HG02943 (cell line): ENCODE results near the gene SLCO6A1.
"Not testable (repeated sequence)": the region's sequence is repeated elsewhere in the genome, so short reads cannot be mapped to it uniquely, and the experiment has no call there.

Experiments used
- ATAC-seq: cut with Tn5 transposase; IDR thresholded peaks from one replicate; pipeline ENCODE4 v1.9.1; 2021; ENCODE audit warnings: mild to moderate bottlenecking, low read depth, moderate library complexity; ENCODE audit not compliant: unreplicated experiment

SLCO6A1 gene

GRCh38 chr5:102498271-102499034 is at the start of gene SLCO6A1:
TSS of gene SLCO6A1 (minus strand) at chr5:102499001. CDS start at chr5:102498844, 157 bp downstream.
- ATAC-seq, result no peak

DNA sequence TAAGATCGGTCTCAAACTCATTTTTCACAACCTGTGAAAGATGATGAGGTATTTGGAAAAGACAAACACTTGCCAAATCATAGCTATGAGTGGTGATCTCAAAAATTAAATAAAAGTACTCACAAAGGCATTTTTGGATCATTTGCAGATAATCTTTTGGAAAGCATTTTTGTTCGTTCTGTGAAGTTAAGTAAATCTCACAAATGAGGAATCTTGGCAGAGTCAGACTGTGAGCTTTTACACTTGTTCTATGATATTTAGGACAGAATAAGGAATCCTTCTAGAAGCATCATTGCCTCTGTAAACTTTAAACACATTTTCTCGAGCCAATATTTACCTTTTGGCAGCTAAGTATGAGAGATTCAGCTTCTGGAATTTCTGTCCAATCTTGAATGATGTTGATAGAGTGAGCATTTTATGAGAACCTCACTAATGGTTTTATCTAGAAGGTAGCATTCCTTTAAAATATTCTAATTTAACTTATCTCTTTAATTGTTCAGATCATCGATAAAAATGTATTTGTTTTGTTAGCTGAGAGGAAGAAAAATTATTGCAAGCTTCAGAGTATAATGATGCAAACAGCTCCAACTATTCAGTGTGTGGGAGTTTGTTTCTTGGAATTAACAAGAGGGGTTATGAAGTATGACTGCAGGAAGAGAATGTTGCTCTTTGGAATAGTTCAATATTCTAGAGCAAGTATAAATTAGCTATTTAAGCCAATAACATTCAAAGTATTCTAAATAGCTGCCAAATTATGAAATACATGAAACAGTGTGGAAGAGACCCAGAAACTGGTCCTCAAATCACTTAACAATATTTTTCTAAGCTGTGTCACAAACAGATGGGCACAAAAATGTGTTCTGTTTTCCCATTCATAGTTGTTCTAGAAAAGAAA is 48.6 kb upstream of the SLCO6A1 start:
- no peak for ATAC-seq

DNA sequence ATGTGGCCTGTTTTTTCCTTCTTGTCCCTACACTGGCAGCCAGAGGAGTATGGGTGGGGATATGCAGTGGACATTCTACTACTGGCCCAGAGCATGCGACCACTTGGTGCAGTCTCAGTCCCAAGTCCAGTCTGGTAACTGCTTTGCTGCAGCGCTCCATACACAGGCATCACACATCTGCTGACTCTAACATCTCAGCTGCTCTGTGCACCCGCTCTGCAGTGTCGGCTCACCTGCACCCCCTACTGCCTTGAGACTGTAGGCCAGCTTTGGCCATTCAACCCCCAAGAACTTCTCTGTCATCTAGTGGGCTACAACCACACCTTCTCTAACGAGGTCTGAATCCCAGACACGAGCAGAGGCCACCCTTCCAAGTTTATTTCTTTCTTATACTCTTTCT is 46.4 kb upstream of the SLCO6A1 start:
- peak; percentile 68 for ATAC-seq

DNA sequence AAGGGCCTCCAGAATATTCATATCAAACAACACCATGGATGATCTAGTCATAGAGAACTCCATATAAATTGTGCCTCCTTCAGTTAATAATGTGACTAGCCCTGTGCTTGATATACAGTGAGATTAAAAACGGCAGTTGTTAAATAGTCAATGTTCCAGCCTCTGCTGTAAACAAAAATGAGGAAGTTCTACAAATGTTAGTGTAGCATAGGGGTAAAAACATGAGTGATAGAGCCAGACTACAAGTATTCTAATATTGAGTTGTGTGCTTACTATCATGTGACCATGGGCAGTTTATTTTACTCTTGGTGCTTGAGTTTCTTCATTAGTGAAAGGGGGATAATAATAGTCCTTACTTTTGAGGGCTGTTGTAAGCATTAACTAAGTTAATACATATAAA is 43.3 kb upstream of the SLCO6A1 start:
- ATAC-seq, result no peak

DNA sequence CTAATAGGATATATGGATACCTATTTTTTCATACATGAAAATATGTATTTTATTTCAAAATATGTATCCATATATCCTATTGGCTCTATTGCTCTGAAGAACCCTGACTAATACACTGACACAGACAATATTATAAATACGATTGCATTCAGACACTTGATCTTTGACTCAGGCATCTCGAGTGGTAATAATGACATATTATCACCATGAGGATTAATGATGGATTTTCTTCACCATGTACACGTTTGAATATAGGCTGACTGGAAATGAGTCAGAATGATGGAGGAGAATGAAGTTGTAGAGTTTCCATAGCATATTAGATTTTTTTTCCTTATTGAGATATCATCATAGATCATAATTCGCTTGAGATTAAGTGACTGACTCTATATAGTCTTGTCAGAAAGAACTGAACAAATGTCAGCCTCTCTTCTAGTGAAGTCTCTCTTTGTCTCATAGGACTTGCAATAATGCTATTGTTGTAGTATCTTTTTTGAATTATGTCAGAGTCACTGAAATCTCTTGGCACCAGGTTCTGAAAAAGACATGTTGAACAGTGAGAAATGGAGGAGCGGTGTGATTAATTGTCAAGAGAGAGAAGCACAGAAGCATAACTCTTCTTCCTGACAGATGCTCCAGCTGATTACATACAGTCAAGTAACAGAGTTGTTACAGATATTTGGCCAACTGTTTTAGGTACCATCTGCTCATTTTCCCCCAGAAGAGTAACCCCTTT is 41.4 kb upstream of the SLCO6A1 start:
- no peak for ATAC-seq

DNA sequence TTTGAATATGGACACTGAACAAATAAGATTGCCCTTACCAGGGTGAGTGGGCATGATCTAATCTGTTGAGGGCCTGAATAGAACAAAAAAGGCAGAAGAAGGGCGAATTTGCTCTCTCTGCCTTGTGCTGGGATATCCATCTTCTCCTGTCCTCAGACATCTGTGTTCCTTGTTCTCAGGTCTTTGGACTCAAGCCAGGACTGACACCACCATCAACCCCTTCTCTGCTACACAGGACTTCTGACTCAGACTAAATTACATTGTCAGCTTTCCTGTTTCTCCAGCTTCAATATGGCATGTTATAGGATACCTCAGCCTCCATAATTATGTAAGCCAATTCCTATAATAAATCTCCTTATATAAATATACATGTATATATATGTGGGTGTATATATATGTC is 40.8 kb upstream of the SLCO6A1 start:
- no peak for ATAC-seq

- no peak for ATAC-seq
Measured at GRCh38 chr5:102537011-102537410, 38.2 kb upstream of the SLCO6A1 start.

GRCh38 chr5:102536323-102536928 is 37.6 kb upstream of the SLCO6A1 start:
- no peak for ATAC-seq

GRCh38 chr5:102532123-102532522 is 33.3 kb upstream of the SLCO6A1 start:
- ATAC-seq, result no peak

DNA sequence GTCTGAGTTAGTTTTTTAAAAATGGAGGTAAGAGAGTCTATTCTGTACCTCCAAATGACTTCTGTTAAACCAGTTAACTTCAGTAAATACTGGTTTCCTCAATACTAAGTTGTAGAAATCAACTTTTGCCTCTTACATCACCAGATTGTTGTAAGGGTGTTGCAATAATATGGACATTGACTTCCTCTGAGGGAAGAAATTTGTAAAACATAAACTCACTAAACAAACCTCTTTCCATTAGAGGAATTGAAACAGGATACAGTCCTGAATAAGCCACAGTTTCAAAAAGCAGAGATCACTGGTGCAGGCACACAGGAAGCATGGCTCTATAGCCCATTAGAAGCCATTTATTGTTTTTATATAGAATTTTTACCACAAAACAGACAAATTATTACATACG is 32.7 kb upstream of the SLCO6A1 start:
- peak; percentile 74 for ATAC-seq

- no peak for ATAC-seq
Measured at GRCh38 chr5:102529447-102529846, 30.6 kb upstream of the SLCO6A1 start.

DNA sequence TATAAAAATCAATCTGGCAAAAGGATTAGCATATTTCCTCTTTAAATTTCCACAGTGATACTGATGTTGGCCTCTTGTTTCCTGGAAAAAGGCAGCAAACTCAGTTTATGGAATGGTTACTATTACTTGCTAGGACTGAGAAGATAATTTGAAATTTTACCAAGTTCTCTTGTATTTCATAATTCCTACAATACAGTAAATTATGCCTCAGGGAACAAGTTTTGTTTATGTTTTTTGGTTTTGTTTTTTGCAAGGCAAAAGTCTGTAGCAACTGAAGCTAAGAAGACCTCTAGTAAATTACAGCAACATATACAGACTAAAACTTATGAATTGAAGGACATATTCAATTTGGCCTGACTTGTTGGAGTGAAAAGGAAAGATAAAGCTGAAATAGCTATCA is 30.2 kb upstream of the SLCO6A1 start:
- ATAC-seq, result no peak

GRCh38 chr5:102528600-102528999 is 29.8 kb upstream of the SLCO6A1 start:
- ATAC-seq, result no peak

- no peak for ATAC-seq
Measured at GRCh38 chr5:102527547-102527946, 28.7 kb upstream of the SLCO6A1 start.

GRCh38 chr5:102523541-102524175 is 24.9 kb upstream of the SLCO6A1 start:
- ATAC-seq, result peak; percentile 100

- no peak for ATAC-seq
Measured at GRCh38 chr5:102511666-102512065, 12.9 kb upstream of the SLCO6A1 start.

- ATAC-seq, result not testable (repeated sequence)
Measured at GRCh38 chr5:102491261-102491914, 7.4 kb downstream of the SLCO6A1 start.

- ATAC-seq, result no peak
Measured at GRCh38 chr5:102483736-102484135, 15.1 kb downstream of the SLCO6A1 start.

GRCh38 chr5:102481054-102481715 is 17.6 kb downstream of the SLCO6A1 start:
- ATAC-seq, result no peak
